ENCODE data around the gene EPN3.
A peak's percentile ranks its signal among the peaks of the same experiment; 100 is the strongest.

The EPN3 gene

DNA sequence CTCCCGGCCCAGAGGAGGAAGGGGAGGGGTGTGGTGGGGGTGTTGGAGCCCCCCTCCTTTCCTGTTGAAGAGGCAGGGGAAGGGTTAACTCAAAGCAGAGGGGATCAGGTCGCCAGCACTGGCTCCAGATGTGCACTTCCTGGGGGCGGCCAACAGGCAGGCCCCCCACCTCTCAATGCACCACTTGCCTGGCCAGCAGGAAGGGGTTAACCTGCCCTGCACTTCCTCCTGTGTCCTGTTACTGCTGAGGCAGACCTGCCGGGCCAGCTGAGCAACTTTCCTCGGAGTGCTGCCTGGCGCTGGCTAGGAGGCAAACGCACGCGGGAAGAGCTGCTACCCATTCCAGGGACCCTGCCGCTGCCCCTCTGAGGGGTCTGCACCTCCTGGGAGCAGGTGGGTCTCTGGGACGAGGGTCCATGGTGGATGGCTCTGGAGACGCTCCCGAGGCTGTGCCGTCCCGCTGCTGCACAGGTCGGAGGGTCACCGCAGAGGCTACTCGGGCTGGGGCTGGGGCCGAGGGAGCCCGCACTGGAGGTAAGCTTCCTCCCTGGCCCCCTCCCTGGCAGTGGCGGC is at the start of gene EPN3:
TSS of gene EPN3 (plus strand) at position 284 of the 573 bp plus-strand sequence. CDS start 3,822 bp downstream, outside the sequence.
- DNase-seq (ENCODE audit: low read depth), result no peak

- DNase-seq (ENCODE audit: low read depth), result no peak
Measured at GRCh38 chr17:50483266-50483665, 49.3 kb upstream of the EPN3 start.

- no peak for DNase-seq (ENCODE audit: low read depth)
Measured at GRCh38 chr17:50484386-50485155, 48.0 kb upstream of the EPN3 start.

- no peak for DNase-seq (ENCODE audit: low read depth)
Measured at GRCh38 chr17:50487213-50488096, 45.1 kb upstream of the EPN3 start.

DNA sequence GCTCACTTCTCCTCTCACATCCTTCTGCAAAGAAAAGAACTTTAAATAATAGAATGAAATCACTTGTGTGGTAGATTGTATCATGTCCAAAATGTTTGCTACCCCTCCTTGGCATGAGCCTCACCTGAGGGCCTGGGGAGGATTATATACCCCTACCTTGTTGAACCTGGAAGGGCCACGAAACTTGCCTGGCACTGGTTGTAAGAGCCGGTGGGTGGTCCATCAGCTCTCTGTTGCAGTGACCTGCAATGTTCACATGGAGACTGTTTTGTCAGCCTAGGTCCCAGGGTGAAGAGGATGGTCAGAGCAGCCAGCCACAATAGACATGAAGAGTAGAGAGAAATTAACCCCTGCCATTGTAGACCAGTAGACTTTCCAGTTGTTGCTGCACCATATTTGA is 43.7 kb upstream of the EPN3 start:
- no peak for DNase-seq (ENCODE audit: low read depth)

GRCh38 chr17:50491505-50491904 is 41.0 kb upstream of the EPN3 start:
- DNase-seq (ENCODE audit: low read depth), result no peak

GRCh38 chr17:50492214-50492613 is 40.3 kb upstream of the EPN3 start:
- DNase-seq (ENCODE audit: low read depth), result no peak

DNA sequence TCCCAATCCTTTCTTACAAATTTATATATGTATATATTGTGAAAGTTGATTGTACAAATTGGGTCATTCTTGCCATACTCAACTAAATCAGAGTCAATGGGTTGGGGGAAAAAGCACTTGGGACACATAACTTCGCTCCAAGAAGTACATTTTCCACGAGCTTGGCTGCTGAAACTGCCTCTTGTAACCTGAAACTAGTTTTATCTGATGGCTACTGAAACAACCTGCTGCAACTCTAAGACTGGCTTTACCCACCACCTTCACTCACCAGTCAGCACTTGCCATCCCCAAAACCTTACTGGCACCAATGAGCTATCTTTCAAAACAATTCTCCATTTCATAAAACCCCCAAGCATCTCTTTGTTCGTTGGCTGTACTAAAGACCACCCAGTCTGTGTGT is 38.8 kb upstream of the EPN3 start:
- no peak for DNase-seq (ENCODE audit: low read depth)

- DNase-seq (ENCODE audit: low read depth), result no peak
Measured at GRCh38 chr17:50495217-50495823, 37.2 kb upstream of the EPN3 start.

DNA sequence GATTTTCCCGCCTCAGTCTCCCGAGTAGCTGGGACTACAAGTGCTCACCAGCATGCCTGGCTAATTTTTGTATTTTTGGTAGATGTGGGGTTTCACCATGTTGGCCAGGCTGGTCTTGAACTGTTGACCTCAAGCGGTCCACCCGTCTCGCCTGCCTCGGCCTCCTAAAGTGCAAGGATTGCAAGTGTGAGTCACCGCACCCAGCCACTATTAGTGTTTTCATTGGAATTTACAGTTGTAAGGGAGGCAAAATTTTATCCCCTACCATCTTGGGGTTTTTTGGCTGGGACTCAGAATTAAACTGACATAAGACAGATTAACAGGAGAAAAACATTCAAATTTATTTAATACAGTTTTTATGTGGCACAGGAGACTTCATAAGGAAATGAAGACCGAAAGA is 36.6 kb upstream of the EPN3 start:
- DNase-seq (ENCODE audit: low read depth), result no peak

DNA sequence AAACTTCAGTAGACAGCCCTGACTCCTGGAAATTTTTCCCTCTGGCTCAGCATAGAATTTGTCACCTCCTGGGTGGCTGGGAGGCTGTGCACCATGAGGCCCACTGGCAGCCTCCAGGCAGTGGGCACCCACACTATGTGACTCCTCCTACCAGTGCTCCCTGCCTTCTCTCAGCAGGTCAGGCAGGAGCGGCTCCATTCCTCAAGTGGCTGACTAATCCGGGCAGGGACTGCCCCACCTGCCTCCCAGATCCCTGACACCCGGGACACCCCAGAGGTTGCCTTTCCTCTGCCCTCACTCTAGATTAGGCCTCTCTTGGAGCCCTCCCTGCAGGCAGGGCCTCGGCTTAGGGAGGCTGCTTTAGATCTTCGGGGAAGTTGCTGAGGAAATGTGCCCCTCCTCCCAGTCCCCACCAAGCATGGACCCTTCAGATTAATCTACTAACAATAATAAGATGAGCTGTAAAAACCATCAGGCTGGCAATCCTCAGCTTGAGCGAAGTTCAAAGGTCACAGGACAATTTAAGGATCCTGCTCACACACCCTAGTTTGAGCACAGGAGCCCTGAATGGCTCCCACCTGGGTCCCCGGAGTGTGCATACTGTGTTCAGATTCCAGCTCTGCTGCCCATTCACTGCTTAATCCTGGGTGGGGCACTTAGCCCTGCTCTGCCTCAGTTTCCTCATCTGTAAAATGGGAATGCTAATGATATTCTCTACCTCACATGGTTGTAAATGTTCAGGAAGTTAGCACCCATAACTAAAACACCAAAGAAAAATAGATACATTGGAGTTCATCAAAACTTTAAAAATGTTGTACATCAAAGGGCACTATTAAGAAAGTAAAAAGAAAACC is 34.3 kb upstream of the EPN3 start:
- no peak for DNase-seq (ENCODE audit: low read depth)

DNA sequence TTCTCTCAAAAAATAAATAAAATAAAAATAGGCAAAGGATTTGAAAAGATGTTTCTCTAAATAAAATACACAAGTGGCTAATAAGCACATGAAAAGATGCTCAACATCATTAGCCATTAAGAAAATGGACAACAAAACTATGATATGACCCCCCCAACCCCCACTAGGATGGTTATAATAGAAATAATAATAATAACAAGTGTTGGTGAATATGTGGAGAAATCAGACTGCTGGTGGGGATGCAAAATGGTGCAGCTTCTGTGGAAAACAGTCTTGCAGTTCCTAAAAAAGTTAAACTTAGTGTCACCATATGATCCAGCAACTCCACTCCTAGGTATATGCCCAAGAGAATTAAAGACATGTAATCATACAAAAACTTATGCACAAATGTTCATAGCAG is 33.3 kb upstream of the EPN3 start:
- DNase-seq (ENCODE audit: low read depth), result no peak

DNA sequence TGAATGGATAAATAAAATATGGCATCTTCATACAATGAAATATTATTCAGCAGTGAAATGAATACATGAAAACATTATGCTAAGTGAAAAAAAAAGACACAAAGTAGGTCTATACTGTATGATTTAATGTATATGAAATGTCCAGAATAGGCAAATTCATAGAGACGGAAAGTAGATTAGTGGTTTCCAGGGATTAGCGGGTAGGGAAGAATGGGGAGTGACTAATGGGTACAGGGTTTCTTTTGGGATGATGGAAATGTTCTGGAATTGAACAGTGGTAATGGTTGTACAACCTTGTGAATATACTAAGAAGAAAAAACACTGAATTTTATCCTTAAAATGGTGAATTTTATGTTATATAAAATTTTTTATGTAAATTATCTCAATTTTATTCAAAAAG is 32.8 kb upstream of the EPN3 start:
- no peak for DNase-seq (ENCODE audit: low read depth)

DNA sequence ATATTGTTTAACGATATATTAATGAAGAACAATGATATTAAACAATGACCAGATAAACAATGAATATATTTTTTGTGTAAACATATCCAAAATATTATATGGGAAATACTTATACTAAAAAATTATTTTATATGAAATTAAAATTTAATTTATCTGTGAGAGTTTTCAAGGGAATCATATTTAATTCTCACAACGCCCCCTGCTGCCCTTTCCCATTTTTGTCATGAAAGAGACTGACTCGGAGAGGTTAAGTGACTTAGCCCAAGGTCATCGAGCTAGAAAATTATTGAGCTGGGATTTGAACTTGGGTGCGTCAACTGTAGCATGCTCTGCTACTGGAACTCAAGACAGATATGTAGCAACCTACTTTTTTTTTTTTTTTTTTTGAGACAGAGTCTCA is 31.5 kb upstream of the EPN3 start:
- DNase-seq (ENCODE audit: low read depth), result no peak

GRCh38 chr17:50502301-50502990 is 30.1 kb upstream of the EPN3 start:
- no peak for DNase-seq (ENCODE audit: low read depth)

- no peak for DNase-seq (ENCODE audit: low read depth)
Measured at GRCh38 chr17:50505591-50506130, 26.9 kb upstream of the EPN3 start.

- DNase-seq (ENCODE audit: low read depth), result no peak
Measured at GRCh38 chr17:50506298-50506697, 26.2 kb upstream of the EPN3 start.

GRCh38 chr17:50507871-50508572 is 24.5 kb upstream of the EPN3 start, which contains the start of gene MYCBPAP:
TSS of gene MYCBPAP (plus strand) at chr17:50508439. CDS start at chr17:50508675, 236 bp downstream.
- peak; percentile 60 for DNase-seq (ENCODE audit: low read depth)

GRCh38 chr17:50508573-50509460 is 23.7 kb upstream of the EPN3 start:
- DNase-seq (ENCODE audit: low read depth), result no peak

Measured in stimulated activated CD8-positive, alpha-beta memory T cell treated with anti-CD3 and anti-CD28 coated beads, Interleukin-15, amount 100 ng/mL, for 24 hours (primary cell).